Testis (tissue), 2 donors: Measurements from ENCODE around the gene CSF1R.

ENCODE experiments used
- CTCF ChIP-seq, 3 experiments: fragments of 450-650 bp in 2 of 3; fragments of 200-600 bp in 1 of 3; sonication (generic) in 1 of 3; IDR thresholded peaks; one replicate each; pipeline ENCODE4 v1.5.1; 2016 to 2019; ENCODE audit warnings: antibody characterized with exemption in 3 of 3, mild to moderate bottlenecking in 2 of 3, moderate library complexity in 1 of 3
- POLR2A ChIP-seq: fragments of 450-650 bp; IDR thresholded peaks from one replicate; pipeline ENCODE4 v1.6.1; 2017; ENCODE audit warnings: antibody characterized with exemption, mild to moderate bottlenecking, moderate library complexity

GRCh38 chr5:150133581-150134197 lies 47.3 kb upstream of the CSF1R start:
- no peak for TF ChIP-seq CTCF (IDR thresholded peaks at IDR 0.05)
- TF ChIP-seq POLR2A, result no peak
